Bronchial epithelial cell (primary cell): ENCODE measurements around the gene CCDC197. TPM values are rescaled to one million over a fixed set of nuclear protein-coding genes. Genes with fewer than 3 reads are reported as not detected.

Experiments
- DNase-seq: peaks from one replicate; pipeline ENCODE4 v3.0.0-alpha.2; 2010; ENCODE audit warnings: low read depth
- FAIRE-seq: peaks from 2 replicates; lab custom pipeline; 2011; peaks lifted over from hg19 to GRCh38; lab: Jason Lieb, UNC
- H3K27me3 ChIP-seq: 2 replicates; pipeline ENCODE4 v1.5.1; 2011; ENCODE audit warnings: low read length; ENCODE audit not compliant: control insufficient read depth, insufficient read depth
- H3K36me3 ChIP-seq: 2 replicates; pipeline ENCODE4 v1.5.1; 2011; ENCODE audit warnings: low read length; ENCODE audit not compliant: control insufficient read depth, insufficient read depth
- H3K4me3 ChIP-seq: 2 replicates; pipeline ENCODE4 v1.5.1; 2011; ENCODE audit warnings: mild to moderate bottlenecking, low read depth, low read length, control low read depth
- CTCF ChIP-seq: IDR thresholded peaks from 2 replicates; pipeline ENCODE4 v1.5.1; 2011; ENCODE audit warnings: mild to moderate bottlenecking, moderate library complexity, low read length, control low read depth, inconsistent platforms; ENCODE audit not compliant: insufficient read depth, severe bottlenecking
- total RNA-seq: library from RNA; depleted of rRNA; stranded (reverse); fragments of >200 nt; gene quantifications from 2 replicates; pipeline ENCODE4 v1.2.1, GENCODE V29; 2014

Gene CCDC197
- total RNA-seq, 1 donor from 2014 or later, result not detected

- no peak for FAIRE-seq
- no peak for TF ChIP-seq CTCF
These were observed 23.5 kb upstream of the CCDC197 start for GRCh38 chr14:93973607-93974006.

GRCh38 chr14:93974299-93974698 lies 22.8 kb upstream of the CCDC197 start:
- TF ChIP-seq CTCF, result no peak
- no peaks in the 10 kb centered on the region for H3K27me3 ChIP-seq
- no peaks in the 10 kb centered on the region for H3K36me3 ChIP-seq
- DNase-seq, result no peak
- no peak overlapping the region for H3K4me3 ChIP-seq
- FAIRE-seq, result no peak

More at GRCh38 chr14:93973607-93974006, 23.5 kb upstream of the CCDC197 start:
- Histone ChIP-seq H3K27me3 (no peaks in the 10 kb centered on the region), H3K36me3 (no peaks in the 10 kb centered on the region), H3K4me3 (no peak overlapping the region)
- DNase-seq, result no peak

DNA sequence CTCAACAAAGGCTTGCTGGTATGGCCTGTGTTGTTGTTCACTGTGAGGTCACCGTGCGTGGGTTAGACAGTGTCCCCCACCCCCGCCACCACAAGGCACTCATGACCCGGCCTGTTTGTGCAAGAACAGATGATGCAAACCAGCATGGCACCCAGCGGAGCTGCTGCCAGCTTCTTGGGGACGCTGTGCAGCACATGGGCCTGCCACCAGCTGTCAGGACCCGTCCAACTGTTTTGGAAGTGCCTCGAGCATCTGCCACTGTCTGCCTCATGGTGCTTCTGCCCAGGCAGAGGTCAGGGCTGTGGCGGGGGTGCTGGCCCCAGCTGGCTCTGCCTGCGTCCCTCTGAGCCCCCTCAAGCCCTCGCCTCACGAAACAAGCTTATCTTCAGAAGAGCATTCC lies 22.3 kb upstream of the CCDC197 start:
- Histone ChIP-seq H3K4me3 (no peak overlapping the region), H3K36me3 (no peaks in the 10 kb centered on the region), H3K27me3 (no peaks in the 10 kb centered on the region)
- FAIRE-seq (no peak), DNase-seq (no peak)
- no peak for TF ChIP-seq CTCF

- DNase-seq, result no peak
- no peak for FAIRE-seq
These were observed 21.2 kb upstream of the CCDC197 start for GRCh38 chr14:93975791-93976476.

GRCh38 chr14:93976477-93977057 lies 20.5 kb upstream of the CCDC197 start, which contains the start of gene ASB2:
Gene ASB2, minus strand, starts transcription at chr14:93976570. Its CDS starts 12,031 bp downstream, at chr14:93964539.
- TF ChIP-seq CTCF, result no peak
- no peak within 1 kb of the TSS for H3K4me3 ChIP-seq
- H3K27me3 ChIP-seq, result no peaks in the 10 kb centered on the region
- no peak for DNase-seq
- FAIRE-seq, result no peak
- H3K36me3 ChIP-seq, result no peaks in the 10 kb centered on the region

More at GRCh38 chr14:93975791-93976476, 21.2 kb upstream of the CCDC197 start:
- H3K36me3 ChIP-seq, result no peaks in the 10 kb centered on the region
- H3K4me3 ChIP-seq, result no peak overlapping the region
- TF ChIP-seq CTCF, result no peak
- H3K27me3 ChIP-seq, result no peaks in the 10 kb centered on the region
